HEK293T (cell line): ENCODE measurements around the gene SH3RF3.

Source experiments
- BHLHE40 ChIP-seq: fragments of 450-650 bp; IDR thresholded peaks from 2 replicates; pipeline ENCODE4 v1.6.1; 2016; ENCODE audit warnings: mild to moderate bottlenecking, moderate library complexity, borderline replicate concordance
- CTBP1 ChIP-seq: fragments of 450-650 bp; IDR thresholded peaks from 2 replicates; pipeline ENCODE4 v1.6.1; 2016; ENCODE audit warnings: borderline replicate concordance
- FOXK2 ChIP-seq: fragments of 450-650 bp; IDR thresholded peaks from 2 replicates; pipeline ENCODE4 v1.6.1; 2016; ENCODE audit warnings: mild to moderate bottlenecking
- FOXM1 ChIP-seq: fragments of 450-650 bp; IDR thresholded peaks from 2 replicates; pipeline ENCODE4 v1.6.1; 2017; ENCODE audit warnings: mild to moderate bottlenecking, borderline replicate concordance
- L3MBTL2 ChIP-seq: fragments of 450-650 bp; conservative IDR thresholded peaks from 2 replicates; pipeline ENCODE4 v1.6.1; 2016; ENCODE audit warnings: mild to moderate bottlenecking
- NFRKB ChIP-seq: fragments of 450-650 bp; IDR thresholded peaks from 2 replicates; pipeline ENCODE4 v1.6.1; 2016; ENCODE audit warnings: mild to moderate bottlenecking, moderate library complexity
- SP1 ChIP-seq: fragments of 450-650 bp; IDR thresholded peaks from 2 replicates; pipeline ENCODE4 v1.6.1; 2017
- SUZ12 ChIP-seq: fragments of 450-650 bp; IDR thresholded peaks from 2 replicates; pipeline ENCODE4 v1.6.1; 2016; ENCODE audit warnings: mild to moderate bottlenecking
- TARDBP ChIP-seq: fragments of 450-650 bp; IDR thresholded peaks from 2 replicates; pipeline ENCODE4 v1.6.1; 2016
- ZNF384 ChIP-seq: fragments of 450-650 bp; IDR thresholded peaks from 2 replicates; pipeline ENCODE4 v1.6.1; 2016
- TF ChIP-seq, protein P1 (sequence below): fragments of 450-650 bp; IDR thresholded peaks from 2 replicates; pipeline ENCODE4 v1.6.1; 2016

DNA sequence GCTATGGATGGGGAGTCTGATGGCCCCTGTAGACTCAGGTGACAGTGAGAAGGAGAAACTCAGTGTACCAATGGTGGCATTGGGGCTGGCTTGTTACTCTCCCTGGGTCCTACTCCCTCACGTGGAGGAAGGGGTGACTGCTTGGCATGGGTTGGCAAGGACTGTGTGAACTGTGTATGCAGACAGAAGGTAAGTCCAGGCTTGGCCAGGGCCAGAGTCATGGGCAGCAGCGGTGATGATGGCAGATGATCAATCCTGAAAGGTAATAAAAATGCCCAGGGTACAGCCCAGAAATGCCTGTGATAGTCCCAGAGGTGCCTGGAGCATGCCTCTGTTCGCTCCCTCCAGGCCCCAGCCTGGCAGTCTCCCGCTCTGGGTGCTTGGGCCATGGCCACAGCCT lies 153.9 kb downstream of the SH3RF3 start:
- TF ChIP-seq SP1: no peak
- no peak for TF ChIP-seq SUZ12
- TF ChIP-seq TARDBP: no peak
- no peak for TF ChIP-seq BHLHE40
- TF ChIP-seq FOXK2: no peak
- TF ChIP-seq FOXM1: no peak
- no peak for TF ChIP-seq NFRKB
- TF ChIP-seq ZNF384: no peak
- TF ChIP-seq CTBP1: no peak
- no peak for TF ChIP-seq L3MBTL2
- TF ChIP-seq, protein P1, sequence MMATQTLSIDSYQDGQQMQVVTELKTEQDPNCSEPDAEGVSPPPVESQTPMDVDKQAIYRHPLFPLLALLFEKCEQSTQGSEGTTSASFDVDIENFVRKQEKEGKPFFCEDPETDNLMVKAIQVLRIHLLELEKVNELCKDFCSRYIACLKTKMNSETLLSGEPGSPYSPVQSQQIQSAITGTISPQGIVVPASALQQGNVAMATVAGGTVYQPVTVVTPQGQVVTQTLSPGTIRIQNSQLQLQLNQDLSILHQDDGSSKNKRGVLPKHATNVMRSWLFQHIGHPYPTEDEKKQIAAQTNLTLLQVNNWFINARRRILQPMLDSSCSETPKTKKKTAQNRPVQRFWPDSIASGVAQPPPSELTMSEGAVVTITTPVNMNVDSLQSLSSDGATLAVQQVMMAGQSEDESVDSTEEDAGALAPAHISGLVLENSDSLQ: no peak
